GM23248 (cell line): ENCODE data around the gene COL15A1. TPM values are rescaled to one million over a fixed set of nuclear protein-coding genes. Genes with fewer than 3 reads are reported as not detected.

ENCODE experiments used
- DNase-seq: peaks from one replicate; pipeline ENCODE4 v3.0.0-alpha.2; 2015
- H2AFZ ChIP-seq: fragments of 200-600 bp; sonication (generic); 2 replicates; pipeline ENCODE4 v1.6.1; 2016; ENCODE audit warnings: antibody characterized with exemption
- H3F3A ChIP-seq: fragments of 200-600 bp; sonication (generic); 2 replicates; pipeline ENCODE4 v1.6.1; 2016; ENCODE audit warnings: mild to moderate bottlenecking, antibody characterized with exemption, mixed run types; ENCODE audit not compliant: insufficient read depth
- H3K27ac ChIP-seq: fragments of 200-600 bp; sonication (generic); 2 replicates; pipeline ENCODE4 v1.5.1; 2016; ENCODE audit warnings: mild to moderate bottlenecking
- H3K27me3 ChIP-seq: fragments of 200-600 bp; sonication (generic); replicated peaks from 2 replicates; pipeline ENCODE4 v1.6.1; 2016; ENCODE audit warnings: mild to moderate bottlenecking; ENCODE audit not compliant: insufficient read depth
- H3K36me3 ChIP-seq: fragments of 200-600 bp; sonication (generic); 2 replicates; pipeline ENCODE4 v1.6.1; 2016; ENCODE audit warnings: low read depth, mild to moderate bottlenecking
- H3K4me1 ChIP-seq: fragments of 200-600 bp; sonication (generic); 2 replicates; pipeline ENCODE4 v1.6.1; 2016; ENCODE audit warnings: mild to moderate bottlenecking; ENCODE audit not compliant: insufficient read depth
- H3K4me2 ChIP-seq: fragments of 200-600 bp; sonication (generic); one replicate; pipeline ENCODE4 v1.6.1; 2016; ENCODE audit warnings: mild to moderate bottlenecking; ENCODE audit not compliant: unreplicated experiment
- H3K4me3 ChIP-seq: fragments of 200-600 bp; sonication (generic); 2 replicates; pipeline ENCODE4 v1.5.1; 2016; ENCODE audit warnings: mild to moderate bottlenecking
- H3K79me2 ChIP-seq: fragments of 200-600 bp; sonication (generic); 2 replicates; pipeline ENCODE4 v1.6.1; 2016; ENCODE audit warnings: mild to moderate bottlenecking; ENCODE audit not compliant: insufficient read depth
- H3K9ac ChIP-seq: fragments of 200-600 bp; sonication (generic); 2 replicates; pipeline ENCODE4 v1.6.1; 2016; ENCODE audit warnings: mild to moderate bottlenecking
- H3K9me2 ChIP-seq: fragments of 200-600 bp; sonication (generic); 2 replicates; pipeline ENCODE4 v1.6.1; 2016; ENCODE audit warnings: mixed run types, mild to moderate bottlenecking, moderate library complexity; ENCODE audit not compliant: insufficient read depth
- H3K9me3 ChIP-seq: fragments of 200-600 bp; sonication (generic); one replicate; pipeline ENCODE4 v1.6.1; 2017; ENCODE audit warnings: low read depth
- H4K20me1 ChIP-seq: fragments of 200-600 bp; sonication (generic); 2 replicates; pipeline ENCODE4 v1.6.0; 2016; ENCODE audit not compliant: insufficient read depth
- EZH2 ChIP-seq: fragments of 200-600 bp; sonication (generic); IDR thresholded peaks from 2 replicates; pipeline ENCODE4 v1.6.1; 2018; ENCODE audit warnings: antibody characterized with exemption, mild to moderate bottlenecking; ENCODE audit not compliant: insufficient read depth, poor library complexity, severe bottlenecking
- EZH2phosphoT487 ChIP-seq: fragments of 200-600 bp; sonication (generic); IDR thresholded peaks from 2 replicates; pipeline ENCODE4 v1.6.1; 2018; ENCODE audit warnings: antibody characterized with exemption, moderate library complexity, mild to moderate bottlenecking, low read depth; ENCODE audit not compliant: insufficient read depth
- WGBS, 2 experiments: methylation state at CpG; one replicate each; pipeline ENCODE4 v1.1.6; 2015 to 2017; ENCODE audit warnings: low lambda C conversion rate in 2 of 2, low coverage in 1 of 2; ENCODE audit errors: missing lambda C conversion rate in 2 of 2; 5-methylcytosine and 5-hydroxymethylcytosine counted together
- in situ Hi-C: fragments of 300-500 bp; cut with MboI; formaldehyde crosslinking; loops from 2 replicates; pipeline ENCODE4 v1.15.0; 2020
- polyA plus RNA-seq: library from polyadenylated mRNA; unstranded; fragments of >200 nt; fragmentation: Nextera tagmentation; extraction: Ambion mirVana; gene quantifications from 2 replicates; pipeline ENCODE4 v1.2.1, GENCODE V29; 2016
- total RNA-seq: library from RNA; depleted of rRNA; stranded (reverse); fragments of >200 nt; shearing (Covaris generic); gene quantifications from 2 replicates; pipeline ENCODE4 v1.2.3, GENCODE V29; 2014

The COL15A1 gene
- total and polyA plus RNA-seq, 2 experiments from 2014 or later, result 9.7 to 16.8 TPM

- WGBS, 2 experiments, result 62 to 69% methylated on average over 2 of the region's 2 CpGs
- Histone ChIP-seq H3K27me3 (no peaks in the 10 kb centered on the region), H2AFZ (no peak overlapping the region), H3K79me2 (no peaks in the 10 kb centered on the region), H3K36me3 (no peaks in the 10 kb centered on the region), H4K20me1 (no peaks in the 10 kb centered on the region), H3K4me2 (no peak overlapping the region), H3K4me3 (no peak overlapping the region), H3K27ac (no peak overlapping the region), H3K9ac (no peak overlapping the region), H3K4me1 (peaks cover 18% of the 10 kb centered on the region), H3K9me3 (no peaks in the 10 kb centered on the region), H3F3A (peaks cover 7% of the 10 kb centered on the region; the same call in 1 of the 2 replicates), H3K9me2 (no peaks in the 10 kb centered on the region)
- in situ Hi-C loops, result no loop called here
- no peak for TF ChIP-seq EZH2phosphoT487
- no peak for TF ChIP-seq EZH2
- no peak for DNase-seq
Measured at GRCh38 chr9:99073347-99073746, 129.6 kb downstream of the COL15A1 start.

GRCh38 chr9:99073985-99074901 is 130.5 kb downstream of the COL15A1 start:
- Histone ChIP-seq H3K27me3 (no peaks in the 10 kb centered on the region), H3F3A (peaks cover 7% of the 10 kb centered on the region; the same call in 1 of the 2 replicates), H3K4me1 (peaks cover 18% of the 10 kb centered on the region), H4K20me1 (no peaks in the 10 kb centered on the region), H3K9me2 (no peaks in the 10 kb centered on the region), H3K4me3 (no peak overlapping the region), H3K4me2 (no peak overlapping the region), H3K27ac (no peak overlapping the region), H3K9me3 (no peaks in the 10 kb centered on the region), H3K9ac (no peak overlapping the region), H2AFZ (no peak overlapping the region), H3K36me3 (no peaks in the 10 kb centered on the region), H3K79me2 (no peaks in the 10 kb centered on the region)
- in situ Hi-C loops, result no loop called here
- 84 to 92% methylated on average over 8 of the region's 8 CpGs for WGBS, 2 experiments
- no peak for DNase-seq
- TF ChIP-seq EZH2, result no peak
- no peak for TF ChIP-seq EZH2phosphoT487

GRCh38 chr9:99074902-99075245 is 131.2 kb downstream of the COL15A1 start:
- Histone ChIP-seq H3K9ac (peak overlapping the region; percentile 32; the same call in 1 of the 2 replicates), H3K36me3 (no peaks in the 10 kb centered on the region), H3K27ac (peak overlapping the region; percentile 45), H3K4me3 (no peak overlapping the region), H2AFZ (peak overlapping the region; percentile 34; the same call in 1 of the 2 replicates), H3K79me2 (no peaks in the 10 kb centered on the region), H4K20me1 (no peaks in the 10 kb centered on the region), H3F3A (peaks cover 7% of the 10 kb centered on the region; the same call in 1 of the 2 replicates), H3K4me1 (peaks cover 18% of the 10 kb centered on the region), H3K9me2 (no peaks in the 10 kb centered on the region), H3K27me3 (no peaks in the 10 kb centered on the region), H3K4me2 (peak overlapping the region; percentile 41), H3K9me3 (no peaks in the 10 kb centered on the region)
- WGBS, 2 experiments, result 65 to 68% methylated on average over 3 of the region's 3 CpGs
- DNase-seq, result no peak
- no peak for TF ChIP-seq EZH2phosphoT487
- TF ChIP-seq EZH2, result no peak
- in situ Hi-C loops, result no loop called here

- H3K4me2 ChIP-seq, result peak overlapping the region; percentile 41
- TF ChIP-seq EZH2phosphoT487, result no peak
- TF ChIP-seq EZH2, result no peak
- in situ Hi-C loops, result no loop called here
Measured at GRCh38 chr9:99075246-99075912, 131.7 kb downstream of the COL15A1 start.

More at GRCh38 chr9:99075246-99075912, 131.7 kb downstream of the COL15A1 start:
- no peak overlapping the region for H3K4me3 ChIP-seq
- H3K9ac ChIP-seq, result peak overlapping the region; percentile 32; the same call in 1 of the 2 replicates
- no peaks in the 10 kb centered on the region for H3K79me2 ChIP-seq
- H4K20me1 ChIP-seq, result no peaks in the 10 kb centered on the region
- H3K27me3 ChIP-seq, result no peaks in the 10 kb centered on the region
- H3F3A ChIP-seq, result peaks cover 7% of the 10 kb centered on the region; the same call in 1 of the 2 replicates
- H3K9me3 ChIP-seq, result no peaks in the 10 kb centered on the region
- peak overlapping the region; percentile 34; the same call in 1 of the 2 replicates for H2AFZ ChIP-seq
- no peaks in the 10 kb centered on the region for H3K9me2 ChIP-seq
- H3K27ac ChIP-seq, result peak overlapping the region; percentile 45
- no peaks in the 10 kb centered on the region for H3K36me3 ChIP-seq
- WGBS, 2 experiments, result 10% methylated on average over 6 of the region's 6 CpGs
- H3K4me1 ChIP-seq, result peaks cover 18% of the 10 kb centered on the region
- peak; percentile 80 for DNase-seq
